ENCODE data around the gene SERGEF. TPM values are rescaled to one million over a fixed set of nuclear protein-coding genes. Genes with fewer than 3 reads are reported as not detected.

SERGEF gene
- total RNA-seq, 1 donor from 2014 or later: 32.4 TPM

DNA sequence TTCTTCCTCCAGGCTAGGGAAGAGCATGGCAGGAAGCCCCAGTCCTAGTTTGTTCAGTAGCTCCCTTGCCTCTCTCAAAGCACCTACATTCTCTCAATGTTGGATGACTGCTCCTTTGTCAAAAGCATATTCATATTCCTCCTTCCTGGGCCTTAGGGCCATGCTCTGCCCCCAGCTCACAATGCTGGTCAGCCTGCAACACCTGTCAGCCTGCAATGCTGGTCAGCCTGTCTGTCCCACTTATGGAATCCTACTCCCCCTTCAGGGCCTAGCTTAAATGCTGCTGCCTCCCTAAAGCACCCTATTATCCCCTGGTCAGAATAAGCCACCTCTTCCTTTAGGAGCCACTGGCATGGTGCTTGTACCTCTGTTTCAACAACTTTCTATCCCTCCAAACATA is 45.2 kb downstream of the SERGEF start:
- TF ChIP-seq, protein P1, sequence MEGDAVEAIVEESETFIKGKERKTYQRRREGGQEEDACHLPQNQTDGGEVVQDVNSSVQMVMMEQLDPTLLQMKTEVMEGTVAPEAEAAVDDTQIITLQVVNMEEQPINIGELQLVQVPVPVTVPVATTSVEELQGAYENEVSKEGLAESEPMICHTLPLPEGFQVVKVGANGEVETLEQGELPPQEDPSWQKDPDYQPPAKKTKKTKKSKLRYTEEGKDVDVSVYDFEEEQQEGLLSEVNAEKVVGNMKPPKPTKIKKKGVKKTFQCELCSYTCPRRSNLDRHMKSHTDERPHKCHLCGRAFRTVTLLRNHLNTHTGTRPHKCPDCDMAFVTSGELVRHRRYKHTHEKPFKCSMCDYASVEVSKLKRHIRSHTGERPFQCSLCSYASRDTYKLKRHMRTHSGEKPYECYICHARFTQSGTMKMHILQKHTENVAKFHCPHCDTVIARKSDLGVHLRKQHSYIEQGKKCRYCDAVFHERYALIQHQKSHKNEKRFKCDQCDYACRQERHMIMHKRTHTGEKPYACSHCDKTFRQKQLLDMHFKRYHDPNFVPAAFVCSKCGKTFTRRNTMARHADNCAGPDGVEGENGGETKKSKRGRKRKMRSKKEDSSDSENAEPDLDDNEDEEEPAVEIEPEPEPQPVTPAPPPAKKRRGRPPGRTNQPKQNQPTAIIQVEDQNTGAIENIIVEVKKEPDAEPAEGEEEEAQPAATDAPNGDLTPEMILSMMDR (IDR thresholded peaks at IDR 0.05; ENCODE audit: unreplicated experiment): no peak
- Mint-ChIP-seq H3K4me3 (ENCODE audit: low read depth) (no peak overlapping the region), H3K4me1 (ENCODE audit: low read depth) (no peaks in the 10 kb centered on the region), H3K9me3 (ENCODE audit: low read depth) (no peaks in the 10 kb centered on the region), H3K36me3 (ENCODE audit: insufficient read depth) (peaks cover 18% of the 10 kb centered on the region), H3K27ac (no peak overlapping the region), H3K27me3 (no peaks in the 10 kb centered on the region)
- no peak for DNase-seq (ENCODE audit: low spot score, unreplicated experiment)

DNA sequence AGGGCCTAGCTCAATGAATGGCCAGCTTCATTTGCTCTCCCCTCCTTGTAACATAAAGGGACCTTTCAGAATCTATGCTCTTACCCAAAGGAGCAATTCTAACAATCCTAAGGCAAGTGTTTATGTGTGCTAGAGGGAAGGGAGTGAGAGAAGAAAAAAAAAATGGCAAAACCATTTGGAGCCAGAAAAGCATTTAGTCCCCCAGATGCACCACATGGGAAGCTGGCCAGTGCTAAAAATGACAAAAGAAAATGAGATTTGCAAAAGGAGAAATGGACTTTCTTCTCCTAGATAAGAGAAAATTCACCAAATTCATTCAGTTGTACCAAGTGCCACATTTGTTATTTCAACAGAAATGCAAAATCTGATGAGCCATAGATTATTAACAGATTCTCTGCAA is 52.8 kb downstream of the SERGEF start:
- no peak for DNase-seq (ENCODE audit: low spot score, unreplicated experiment)

DNA sequence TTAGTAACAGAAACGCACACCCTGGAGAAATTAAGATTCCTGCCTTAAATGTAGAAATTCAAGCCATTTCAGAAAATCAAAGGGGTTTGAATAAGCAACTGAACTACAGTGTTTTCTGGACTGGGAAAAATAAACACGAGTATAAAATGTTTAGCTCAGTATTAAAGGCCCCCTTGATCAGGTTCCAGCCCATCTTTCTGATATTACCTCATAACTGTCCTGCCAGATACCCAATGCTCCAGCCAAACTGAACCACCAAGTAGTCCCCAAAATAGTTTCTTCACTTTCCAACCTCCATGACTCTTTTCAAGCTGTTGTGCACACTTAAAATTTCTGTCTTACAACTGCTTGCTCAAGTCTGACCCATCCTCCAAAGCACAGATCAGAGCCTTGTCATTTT is 54.4 kb downstream of the SERGEF start:
- Mint-ChIP-seq H3K27ac (no peak overlapping the region), H3K4me1 (ENCODE audit: low read depth) (no peaks in the 10 kb centered on the region), H3K9me3 (ENCODE audit: low read depth) (no peaks in the 10 kb centered on the region), H3K4me3 (ENCODE audit: low read depth) (no peak overlapping the region), H3K36me3 (ENCODE audit: insufficient read depth) (peaks cover 3% of the 10 kb centered on the region), H3K27me3 (no peaks in the 10 kb centered on the region)
- TF ChIP-seq, protein P1 (IDR thresholded peaks at IDR 0.05; ENCODE audit: unreplicated experiment): no peak
- no peak for DNase-seq (ENCODE audit: low spot score, unreplicated experiment)

More for the DNA sequence above, 52.8 kb downstream of the SERGEF start:
- Mint-ChIP-seq H3K4me1 (ENCODE audit: low read depth) (no peaks in the 10 kb centered on the region), H3K27me3 (no peaks in the 10 kb centered on the region), H3K4me3 (ENCODE audit: low read depth) (no peak overlapping the region), H3K27ac (no peak overlapping the region), H3K36me3 (ENCODE audit: insufficient read depth) (peaks cover 1% of the 10 kb centered on the region), H3K9me3 (ENCODE audit: low read depth) (no peaks in the 10 kb centered on the region)
- TF ChIP-seq, protein P1 (IDR thresholded peaks at IDR 0.05; ENCODE audit: unreplicated experiment): no peak

DNA sequence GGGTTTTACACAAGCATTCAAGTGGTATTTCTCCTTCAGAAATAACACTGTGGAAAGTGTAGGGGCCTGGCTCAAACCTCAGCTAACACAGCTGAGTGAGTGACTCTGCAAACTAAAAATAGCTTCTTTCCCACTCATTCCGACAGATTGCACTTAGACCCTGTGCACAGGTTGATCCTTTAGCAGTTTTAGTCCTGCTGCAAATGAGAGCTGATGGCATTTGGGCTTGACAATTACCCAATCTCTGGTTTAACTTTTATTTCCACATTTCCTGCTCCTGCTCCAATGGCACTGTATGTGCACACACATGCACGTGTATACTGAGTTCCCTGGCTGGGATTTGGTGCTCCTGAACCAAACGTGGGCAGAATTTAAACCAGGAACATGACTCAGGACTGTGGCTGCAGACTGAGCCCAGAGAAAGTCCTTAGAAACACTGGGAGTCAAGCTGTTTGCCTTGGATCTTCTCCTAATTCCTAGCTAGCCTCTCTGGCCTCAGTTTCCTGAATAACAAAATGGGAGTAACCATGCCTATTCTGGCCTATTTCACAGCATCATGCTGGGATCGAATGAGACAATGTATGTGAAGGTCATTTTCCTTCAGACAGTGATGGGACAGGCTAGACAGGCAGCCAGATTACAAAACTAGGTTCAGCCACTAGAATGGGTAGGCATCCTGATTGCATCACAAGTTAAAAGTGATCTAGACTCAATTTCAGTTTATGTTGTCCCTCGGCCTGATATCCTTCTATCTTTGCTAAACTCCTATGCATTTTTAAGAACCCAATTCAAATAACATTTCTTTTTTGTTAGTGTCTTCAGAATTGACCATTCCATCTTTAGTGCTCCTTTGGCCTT is 58.2 kb downstream of the SERGEF start:
- Mint-ChIP-seq H3K9me3 (ENCODE audit: low read depth) (no peaks in the 10 kb centered on the region), H3K27me3 (no peaks in the 10 kb centered on the region), H3K36me3 (ENCODE audit: insufficient read depth) (peaks cover 4% of the 10 kb centered on the region), H3K27ac (no peak overlapping the region), H3K4me1 (ENCODE audit: low read depth) (peaks cover 6% of the 10 kb centered on the region), H3K4me3 (ENCODE audit: low read depth) (no peak overlapping the region)
- no peak for DNase-seq (ENCODE audit: low spot score, unreplicated experiment)
- TF ChIP-seq, protein P1 (IDR thresholded peaks at IDR 0.05; ENCODE audit: unreplicated experiment): no peak

DNA sequence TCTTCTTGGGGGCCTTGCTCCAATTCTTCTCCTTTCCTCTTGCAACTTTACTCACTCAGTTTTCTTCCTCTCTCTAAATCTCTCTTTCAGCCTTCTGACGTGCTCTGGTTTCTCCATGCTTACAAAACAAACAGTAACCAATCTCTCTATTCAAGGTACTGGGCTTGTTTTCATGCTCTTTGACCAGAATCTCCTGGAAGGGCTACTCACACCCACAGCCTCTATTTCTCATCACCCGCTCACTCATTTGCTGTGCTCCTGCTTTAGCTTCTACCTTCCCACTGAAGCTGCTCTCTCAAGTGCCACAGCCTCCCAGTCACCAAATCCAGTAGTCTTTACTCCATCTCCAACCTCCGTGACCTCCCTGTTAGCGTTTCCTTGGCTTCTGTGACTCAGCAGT is 60.4 kb downstream of the SERGEF start:
- H3K27ac Mint-ChIP-seq: no peak overlapping the region
- TF ChIP-seq, protein P1 (IDR thresholded peaks at IDR 0.05; ENCODE audit: unreplicated experiment): no peak
- no peaks in the 10 kb centered on the region for H3K27me3 Mint-ChIP-seq

More for the DNA sequence above, 60.4 kb downstream of the SERGEF start:
- Mint-ChIP-seq H3K36me3 (ENCODE audit: insufficient read depth) (peaks cover 4% of the 10 kb centered on the region), H3K4me1 (ENCODE audit: low read depth) (peaks cover 6% of the 10 kb centered on the region), H3K9me3 (ENCODE audit: low read depth) (no peaks in the 10 kb centered on the region), H3K4me3 (ENCODE audit: low read depth) (no peak overlapping the region)
- no peak for DNase-seq (ENCODE audit: low spot score, unreplicated experiment)
